ENCODE measurements around the gene PLXDC1. TPM values are rescaled to one million over a fixed set of nuclear protein-coding genes. Genes with fewer than 3 reads are reported as not detected.

Gene PLXDC1
- total and polyA plus RNA-seq, 2 of the 8 experiments (the other 6 are each of a cell fraction or from before 2014, with no cell fraction given): 4.1 to 14.6 TPM

DNA sequence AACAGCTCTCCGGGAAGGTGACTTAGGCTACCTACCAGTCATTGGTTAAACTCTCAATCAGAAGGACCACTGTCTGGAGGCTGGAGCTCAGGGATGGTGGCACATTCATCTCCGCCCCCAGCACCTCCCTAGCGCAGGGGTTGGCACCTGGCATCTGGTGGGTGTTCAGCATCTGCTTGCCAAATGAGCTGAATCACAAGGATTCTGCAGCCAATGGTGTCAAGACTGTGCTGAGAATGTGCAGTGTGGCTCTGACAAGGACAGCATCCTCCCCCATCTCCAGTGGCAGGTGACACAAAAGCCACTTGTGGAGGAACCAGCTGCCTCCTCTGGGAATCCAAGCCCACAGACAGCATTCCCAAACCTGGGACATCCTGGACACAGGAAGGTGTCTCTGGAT, 35.2 kb downstream of the PLXDC1 start:
- no peaks in the 10 kb centered on the region for H3K9me3 ChIP-seq (ENCODE audit: insufficient read depth in 2 of 2, low read depth in 1 of 2, low read length in 1 of 2)
- 0 out of 2 replicates have a peak overlapping the region, but pooled peaks have one; percentile 46 for H2BK12ac ChIP-seq (ENCODE audit: low read depth, low read length)
- FAIRE-seq (no peak), DNase-seq (ENCODE audit: low read depth in 1 of 2, low spot score in 2 of 2) (no peak)
- H2BK5ac ChIP-seq (ENCODE audit: low read depth, low read length): no peak overlapping the region
- no peaks in the 10 kb centered on the region for H3K79me1 ChIP-seq (ENCODE audit: low read depth, low read length)
- H3K4ac ChIP-seq (replicated peaks; ENCODE audit: insufficient read length, low read depth, low read length): no peak overlapping the region
- H3K56ac ChIP-seq (replicated peaks; ENCODE audit: insufficient read length, low read depth, low read length): no peak overlapping the region
- no peak overlapping the region for H2AFZ ChIP-seq (ENCODE audit: low read length)
- no peak overlapping the region for H3K23ac ChIP-seq (ENCODE audit: insufficient read length)
- ChIA-PET CTCF (ENCODE audit: partially characterized antibody) (interaction anchor here (0.9 to 2.2 kb wide), 4 partner anchors 46 to 70 kb away, joined by 3 to 5 read pairs (median 4); no protein-coding TSS in a partner anchor), POLR2A (ENCODE audit: partially characterized antibody) (interaction anchor here (0.9 to 3.7 kb wide), 2 partner anchors 9 to 33 kb away, joined by 3 to 15 read pairs; no protein-coding TSS in a partner anchor)
- H3K27me3 ChIP-seq (replicated peaks in 1 of 4; ENCODE audit: control insufficient read depth in 3 of 4, extremely low read depth in 1 of 4, insufficient read depth in 3 of 4, low read length in 3 of 4): no peaks in the 10 kb centered on the region; a peak in 2 of 7 replicates
- H4K8ac ChIP-seq (ENCODE audit: extremely low read depth, insufficient read depth, low read length): no peak overlapping the region; the same call in 1 of the 2 replicates
- no peak overlapping the region for H2BK15ac ChIP-seq (ENCODE audit: low read length)
- no peak overlapping the region for H2BK20ac ChIP-seq (ENCODE audit: low read length)
- H3K23me2 ChIP-seq (ENCODE audit: low read depth, low read length): no peaks in the 10 kb centered on the region
- H4K20me1 ChIP-seq (replicated peaks in 1 of 2; ENCODE audit: control insufficient read depth in 1 of 2, insufficient read depth in 2 of 2, low read length in 2 of 2): no peaks in the 10 kb centered on the region
- no peak overlapping the region for H4K91ac ChIP-seq (replicated peaks; ENCODE audit: insufficient read length, low read length)
- H4K5ac ChIP-seq (ENCODE audit: insufficient read length, low read depth, low read length): no peak overlapping the region
- no peak overlapping the region for H2BK120ac ChIP-seq (replicated peaks; ENCODE audit: low read depth, low read length)
- H3K9ac ChIP-seq (replicated peaks in 1 of 4; ENCODE audit: extremely low read depth in 1 of 4, low read depth in 3 of 4, low read length in 3 of 4): no peak overlapping the region
- H2AK5ac ChIP-seq (ENCODE audit: low read depth, low read length): no peak overlapping the region
- H3K18ac ChIP-seq (ENCODE audit: extremely low read depth, low read length): no peak overlapping the region
- H3K4me3 ChIP-seq (ENCODE audit: extremely low read depth in 1 of 4, insufficient read depth in 2 of 4, low read depth in 3 of 4, low read length in 4 of 4): no peak overlapping the region
- peaks cover 0 to 2% (median 0%) of the 10 kb centered on the region in 4 experiments; a peak in 1 of 7 replicates for H3K4me1 ChIP-seq (replicated peaks in 1 of 4; ENCODE audit: control insufficient read depth in 3 of 4, insufficient read depth in 4 of 4, low read length in 3 of 4)
- H3K36me3 ChIP-seq (ENCODE audit: control insufficient read depth in 2 of 4, insufficient read depth in 4 of 4, low read length in 3 of 4): no peaks in the 10 kb centered on the region
- H3K27ac ChIP-seq (ENCODE audit: low read depth, low read length): no peak overlapping the region
- H3K14ac ChIP-seq (ENCODE audit: insufficient read length): no peak overlapping the region
- H3K4me2 ChIP-seq (ENCODE audit: insufficient read depth in 1 of 2, low read depth in 2 of 2, low read length in 2 of 2): no peak overlapping the region
- 60% methylated on average over 3 of the region's 3 CpGs; no CpG with 5 or more reads in 1 of the 2 experiments for WGBS, 2 experiments (ENCODE audit: extremely low coverage in 1 of 2, insufficient coverage in 1 of 2, insufficient read length in 1 of 2, insufficient replicate concordance in 2 of 2, low coverage in 1 of 2, low lambda C conversion rate in 2 of 2, missing lambda C conversion rate in 1 of 2)
- H3K79me2 ChIP-seq (ENCODE audit: control insufficient read depth in 1 of 2, insufficient read depth in 2 of 2, low read length in 2 of 2): no peaks in the 10 kb centered on the region
- TF ChIP-seq CBX8 (IDR thresholded peaks at IDR 0.05; ENCODE audit: borderline replicate concordance, low read depth, low read length) (no peak), YY1 (IDR thresholded peaks at IDR 0.05; ENCODE audit: low read depth, low read length) (no peak), FOSL1 (IDR thresholded peaks at IDR 0.05; ENCODE audit: insufficient read depth, low read depth, low read length) (no peak), RXRA (IDR thresholded peaks at IDR 0.05; ENCODE audit: insufficient read depth, low read depth, low read length) (no peak), SRF (IDR thresholded peaks at IDR 0.05; ENCODE audit: low read depth, low read length) (no peak), TAF7 (optimal IDR thresholded peaks at IDR 0.05; ENCODE audit: borderline replicate concordance, low read depth, low read length) (no peak), RBBP5 (IDR thresholded peaks at IDR 0.05; ENCODE audit: borderline replicate concordance, low read depth, low read length) (no peak)

All from H1 (cell line).